Measurements from ENCODE around the gene INF2. TPM values are rescaled to one million over a fixed set of nuclear protein-coding genes. Genes with fewer than 3 reads are reported as not detected.

INF2 gene
- total RNA-seq, 6 experiments from 2014 or later, result 47.5 to 98.2 (median 71.4) TPM

DNA sequence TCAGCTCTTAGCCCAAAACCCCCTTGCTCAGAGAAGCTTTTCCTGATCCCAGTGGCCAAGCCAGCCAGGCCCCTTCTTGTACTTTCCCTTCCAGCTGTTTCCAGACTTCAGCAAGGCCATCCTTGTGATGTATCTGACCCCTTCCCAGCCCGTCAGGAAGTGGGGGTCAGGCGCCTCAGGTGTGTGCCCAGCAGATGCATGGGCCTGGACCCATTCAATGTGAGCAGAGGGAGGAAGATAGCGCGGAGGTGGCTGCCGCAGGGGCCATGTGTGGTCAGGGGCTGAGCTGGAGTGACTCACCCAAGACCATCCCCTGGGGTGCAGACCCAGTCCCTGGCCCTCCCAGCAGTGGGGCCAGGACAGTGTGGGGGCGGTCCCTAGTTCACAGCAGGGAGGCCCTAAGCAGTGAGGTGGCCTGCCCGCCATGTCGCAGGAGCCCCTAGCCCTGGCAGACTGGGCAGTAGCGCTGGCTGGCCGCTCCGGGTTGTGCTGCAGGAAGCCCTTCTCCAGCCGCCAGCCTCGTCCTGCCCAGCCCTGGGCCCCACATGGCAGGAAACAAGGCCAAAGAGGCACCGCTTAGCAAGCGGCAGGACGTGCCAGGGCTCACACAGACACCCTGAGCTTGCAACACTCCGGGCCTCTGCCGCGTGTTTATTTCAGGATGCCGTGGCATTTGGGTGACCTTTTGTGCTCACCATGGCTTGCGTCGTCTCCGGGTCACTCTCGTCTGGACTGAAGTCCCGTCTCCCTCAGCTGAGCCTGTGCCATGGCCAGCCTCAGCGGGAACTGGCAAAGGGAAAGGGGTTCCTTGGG is 46.6 kb downstream of the INF2 start:
- H3K4me1 ChIP-seq, result peaks cover 0 to 63% (median 31%) of the 10 kb centered on the region in 4 donors
- H3K27me3 ChIP-seq, result no peaks in the 10 kb centered on the region
- intact Hi-C loops (cut with DNase I), result no loop called here
- no peaks in the 10 kb centered on the region for H3K9me3 ChIP-seq
- TF ChIP-seq POLR2A (IDR thresholded peaks at IDR 0.05), result peak; percentile 73
- TF ChIP-seq, protein P1, sequence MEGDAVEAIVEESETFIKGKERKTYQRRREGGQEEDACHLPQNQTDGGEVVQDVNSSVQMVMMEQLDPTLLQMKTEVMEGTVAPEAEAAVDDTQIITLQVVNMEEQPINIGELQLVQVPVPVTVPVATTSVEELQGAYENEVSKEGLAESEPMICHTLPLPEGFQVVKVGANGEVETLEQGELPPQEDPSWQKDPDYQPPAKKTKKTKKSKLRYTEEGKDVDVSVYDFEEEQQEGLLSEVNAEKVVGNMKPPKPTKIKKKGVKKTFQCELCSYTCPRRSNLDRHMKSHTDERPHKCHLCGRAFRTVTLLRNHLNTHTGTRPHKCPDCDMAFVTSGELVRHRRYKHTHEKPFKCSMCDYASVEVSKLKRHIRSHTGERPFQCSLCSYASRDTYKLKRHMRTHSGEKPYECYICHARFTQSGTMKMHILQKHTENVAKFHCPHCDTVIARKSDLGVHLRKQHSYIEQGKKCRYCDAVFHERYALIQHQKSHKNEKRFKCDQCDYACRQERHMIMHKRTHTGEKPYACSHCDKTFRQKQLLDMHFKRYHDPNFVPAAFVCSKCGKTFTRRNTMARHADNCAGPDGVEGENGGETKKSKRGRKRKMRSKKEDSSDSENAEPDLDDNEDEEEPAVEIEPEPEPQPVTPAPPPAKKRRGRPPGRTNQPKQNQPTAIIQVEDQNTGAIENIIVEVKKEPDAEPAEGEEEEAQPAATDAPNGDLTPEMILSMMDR (IDR thresholded peaks at IDR 0.05), result no peak
- H3K36me3 ChIP-seq, result no peaks in the 10 kb centered on the region
- peak overlapping the region; percentile 95 to 99 (median 98) for H3K27ac ChIP-seq
- no peak overlapping the region for H3K4me3 ChIP-seq
- ATAC-seq, result peak; percentile 60 to 78 (median 74)
- 7% methylated on average over 6 of the region's 26 CpGs for WGBS (ENCODE audit: insufficient coverage, low coverage, low lambda C conversion rate, missing lambda C conversion rate)
- peak; percentile 96 to 98 (median 98) for DNase-seq

DNA sequence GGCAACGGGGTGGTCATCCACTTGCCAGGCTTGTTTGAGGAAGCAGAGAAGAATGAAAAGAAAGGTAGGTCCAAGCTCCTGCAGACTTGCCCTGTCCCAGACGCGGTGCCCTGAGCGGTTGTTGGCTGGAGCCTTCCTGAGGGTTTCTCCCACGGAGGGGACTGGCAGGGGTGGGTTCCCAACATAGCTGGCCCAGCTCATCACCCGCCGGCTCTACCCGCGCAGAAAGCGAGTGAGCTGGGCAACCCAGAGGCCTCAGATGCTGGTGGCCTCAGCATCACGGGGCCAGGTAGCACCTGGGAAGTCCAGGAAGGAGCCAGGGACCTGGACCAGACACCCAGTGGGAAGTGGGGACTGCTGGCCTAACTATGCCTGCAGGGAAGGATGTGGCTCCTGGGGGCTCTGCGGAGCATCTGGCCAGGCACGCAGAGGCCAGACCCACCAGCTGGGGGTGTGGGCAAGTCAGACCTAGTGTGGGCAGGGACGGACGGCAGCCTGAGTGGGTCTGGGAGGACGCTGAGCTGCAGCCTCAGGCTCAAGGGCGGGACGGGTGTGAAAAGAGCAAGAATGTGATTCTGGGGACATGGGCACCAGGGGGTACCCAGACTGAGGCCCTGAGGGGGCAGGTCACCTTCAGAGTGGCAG is 49.1 kb downstream of the INF2 start:
- intact Hi-C loops (cut with DNase I), result no loop called here
- H3K9me3 ChIP-seq, result no peaks in the 10 kb centered on the region
- peaks cover 0 to 41% (median 22%) of the 10 kb centered on the region in 4 donors for H3K4me1 ChIP-seq
- ATAC-seq (no peak), DNase-seq (no peak)
- H3K36me3 ChIP-seq, result no peaks in the 10 kb centered on the region
- 100% methylated on average over 1 of the region's 18 CpGs for WGBS (ENCODE audit: insufficient coverage, low coverage, low lambda C conversion rate, missing lambda C conversion rate)
- H3K27ac ChIP-seq, result no peak overlapping the region
- no peak overlapping the region for H3K4me3 ChIP-seq
- no peaks in the 10 kb centered on the region for H3K27me3 ChIP-seq
- TF ChIP-seq, protein P1 (IDR thresholded peaks at IDR 0.05), result no peak
- TF ChIP-seq POLR2A (IDR thresholded peaks at IDR 0.05), result no peak

DNA sequence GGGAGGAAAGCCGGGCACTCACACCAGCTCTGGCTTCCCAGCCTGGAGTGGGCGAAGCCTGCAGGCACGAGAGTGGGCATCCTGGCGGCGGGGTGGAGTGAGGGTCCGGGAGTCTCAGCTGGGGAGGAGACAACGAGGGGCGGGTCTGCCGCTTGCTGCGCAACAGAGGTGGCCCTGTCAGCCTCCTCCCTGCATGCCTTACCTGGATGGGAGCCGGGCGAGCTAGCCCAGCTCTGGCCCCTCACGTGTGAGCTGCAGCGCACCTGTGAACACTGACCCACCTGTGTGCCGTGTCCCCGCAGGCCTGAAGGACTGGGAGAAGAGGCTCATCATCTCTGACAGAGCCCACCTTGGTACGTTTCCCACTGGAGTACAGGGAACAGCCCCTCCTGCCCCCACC is 49.6 kb downstream of the INF2 start:
- 91% methylated on average over 8 of the region's 17 CpGs for WGBS (ENCODE audit: insufficient coverage, low coverage, low lambda C conversion rate, missing lambda C conversion rate)
- DNase-seq (no peak), ATAC-seq (no peak)
- Histone ChIP-seq H3K4me1 (peaks cover 0 to 37% (median 21%) of the 10 kb centered on the region in 4 donors), H3K9me3 (no peaks in the 10 kb centered on the region), H3K27ac (no peak overlapping the region), H3K27me3 (no peaks in the 10 kb centered on the region), H3K36me3 (peaks cover 0 to 4% (median 0%) of the 10 kb centered on the region in 4 donors), H3K4me3 (no peak overlapping the region)
- intact Hi-C loops (cut with DNase I), result no loop called here
- TF ChIP-seq, protein P1 (IDR thresholded peaks at IDR 0.05), result no peak
- no peak for TF ChIP-seq POLR2A (IDR thresholded peaks at IDR 0.05)

DNA sequence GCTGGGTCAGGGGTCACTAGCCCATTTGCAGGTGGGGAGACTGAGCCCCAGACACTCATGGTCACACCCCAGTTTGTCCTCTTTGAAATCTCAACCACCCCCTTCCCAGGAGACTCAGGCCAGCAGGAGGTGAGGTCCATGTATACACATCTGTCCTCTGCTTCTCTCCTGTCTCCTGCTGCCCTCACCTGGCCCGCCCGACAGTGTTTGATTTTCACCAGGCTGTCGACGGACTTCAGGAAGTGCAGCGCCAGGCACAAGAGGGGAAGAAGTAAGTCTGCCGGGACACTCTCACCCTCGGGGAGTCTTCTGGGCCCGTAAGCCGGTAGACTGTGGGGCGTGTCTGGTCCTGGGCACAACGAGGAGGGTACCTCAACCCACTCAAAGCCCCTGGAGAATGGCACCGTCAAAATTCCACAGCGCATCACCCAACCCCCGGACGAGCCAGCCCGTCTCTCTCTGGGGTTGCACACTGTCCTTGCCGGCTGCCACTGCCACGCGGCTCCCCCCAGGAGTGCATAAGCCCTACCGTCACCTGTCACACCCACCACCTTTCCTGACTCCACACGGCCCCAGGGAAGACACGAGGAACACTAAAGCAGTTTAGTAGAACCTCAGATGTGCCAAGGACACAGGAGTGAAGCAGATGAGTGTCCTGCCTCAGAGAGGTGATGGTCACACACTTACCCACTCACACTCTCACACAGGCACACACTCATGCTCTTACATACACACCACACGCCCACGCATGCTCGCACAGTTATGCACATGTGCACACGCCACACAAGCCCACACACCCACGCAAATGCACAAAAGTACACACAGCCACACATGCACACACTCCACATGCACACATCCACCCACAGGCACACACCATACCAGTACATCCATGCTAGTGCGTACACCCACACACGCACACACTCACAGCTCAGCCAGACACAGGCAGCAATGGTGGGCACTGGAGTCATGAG is 50.4 kb downstream of the INF2 start:
- no peak overlapping the region for H3K4me3 ChIP-seq
- ATAC-seq, result no peak

More for the DNA sequence above, 50.4 kb downstream of the INF2 start:
- peaks cover 0 to 4% (median 0%) of the 10 kb centered on the region in 4 donors for H3K36me3 ChIP-seq
- H3K9me3 ChIP-seq, result no peaks in the 10 kb centered on the region
- intact Hi-C loops (cut with DNase I), result no loop called here
- DNase-seq, result no peak
- no peak overlapping the region for H3K27ac ChIP-seq
- no peaks in the 10 kb centered on the region for H3K27me3 ChIP-seq
- H3K4me1 ChIP-seq, result peaks cover 0 to 29% (median 18%) of the 10 kb centered on the region in 4 donors
- 82% methylated on average over 14 of the region's 29 CpGs for WGBS (ENCODE audit: insufficient coverage, low coverage, low lambda C conversion rate, missing lambda C conversion rate)
- no peak for TF ChIP-seq POLR2A (IDR thresholded peaks at IDR 0.05)

Data from right lobe of liver (tissue), 6 donors.